Measurements from ENCODE around the gene NUDT3. TPM values are rescaled to one million over a fixed set of nuclear protein-coding genes. Genes with fewer than 3 reads are reported as not detected.

NUDT3 gene
- total and polyA plus RNA-seq, 2 experiments from 2014 or later: 12.1 to 31.1 TPM

DNA sequence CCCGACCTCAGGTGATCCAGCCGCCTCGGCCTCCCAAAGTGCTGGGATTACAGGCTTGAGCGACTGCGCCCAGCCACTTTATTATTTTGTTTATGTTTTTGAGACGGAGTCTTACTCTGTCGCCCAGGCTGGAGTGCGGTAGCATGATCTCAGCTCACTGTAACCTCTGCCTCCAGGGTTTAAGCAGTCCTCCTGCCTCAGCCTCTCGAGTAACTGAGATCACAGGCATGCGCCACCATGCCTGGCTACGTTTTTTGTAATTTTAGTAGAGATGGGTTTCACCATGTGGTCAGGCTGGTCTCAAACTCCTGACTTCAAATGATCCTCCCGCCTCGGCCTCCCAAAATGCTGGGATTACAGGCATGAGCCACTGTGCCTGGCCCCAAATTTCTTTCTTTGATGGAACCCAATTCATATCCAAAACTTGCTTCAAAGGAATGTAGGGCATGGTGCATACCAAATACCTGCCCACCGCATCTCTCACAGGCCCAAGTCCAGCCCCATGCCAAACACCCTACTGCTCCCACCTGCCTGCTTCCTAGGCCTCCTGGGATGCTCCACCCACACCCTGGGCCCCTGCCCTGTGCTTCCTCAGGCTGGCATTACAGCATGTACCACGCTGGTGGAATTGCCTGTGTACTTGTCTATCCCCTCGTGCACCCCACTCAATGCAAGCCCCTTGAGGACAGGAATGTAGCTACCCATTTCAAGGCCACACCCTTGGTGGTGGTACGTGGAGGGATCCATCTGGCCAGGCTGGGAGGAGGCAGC lies 160.7 kb downstream of the NUDT3 start:
- H3K36me3 Mint-ChIP-seq (ENCODE audit: low read depth): no peaks in the 10 kb centered on the region; the same call in 2 of the 3 replicates
- ATAC-seq (no peak), DNase-seq (ENCODE audit: low spot score) (no peak)
- TF ChIP-seq ZNF331 (CRISPR knock-in tag; IDR thresholded peaks at IDR 0.05; ENCODE audit: low read depth) (no peak), POLR2AphosphoS5 (IDR thresholded peaks at IDR 0.05; ENCODE audit: low read depth) (no peak), CREB1 (CRISPR knock-in tag; IDR thresholded peaks at IDR 0.05; ENCODE audit: low read depth) (no peak), EZH2phosphoT487 (IDR thresholded peaks at IDR 0.05; ENCODE audit: unreplicated experiment) (no peak), JUNB (IDR thresholded peaks at IDR 0.05; ENCODE audit: unreplicated experiment) (no peak), EZH2 (IDR thresholded peaks at IDR 0.05; ENCODE audit: low read depth, unreplicated experiment) (no peak), STAT1 (IDR thresholded peaks at IDR 0.05; ENCODE audit: unreplicated experiment) (no peak), NANOG (IDR thresholded peaks at IDR 0.05; ENCODE audit: borderline replicate concordance) (no peak), ZNF114 (CRISPR knock-in tag; IDR thresholded peaks at IDR 0.05) (no peak)
- TF ChIP-seq, protein P1, sequence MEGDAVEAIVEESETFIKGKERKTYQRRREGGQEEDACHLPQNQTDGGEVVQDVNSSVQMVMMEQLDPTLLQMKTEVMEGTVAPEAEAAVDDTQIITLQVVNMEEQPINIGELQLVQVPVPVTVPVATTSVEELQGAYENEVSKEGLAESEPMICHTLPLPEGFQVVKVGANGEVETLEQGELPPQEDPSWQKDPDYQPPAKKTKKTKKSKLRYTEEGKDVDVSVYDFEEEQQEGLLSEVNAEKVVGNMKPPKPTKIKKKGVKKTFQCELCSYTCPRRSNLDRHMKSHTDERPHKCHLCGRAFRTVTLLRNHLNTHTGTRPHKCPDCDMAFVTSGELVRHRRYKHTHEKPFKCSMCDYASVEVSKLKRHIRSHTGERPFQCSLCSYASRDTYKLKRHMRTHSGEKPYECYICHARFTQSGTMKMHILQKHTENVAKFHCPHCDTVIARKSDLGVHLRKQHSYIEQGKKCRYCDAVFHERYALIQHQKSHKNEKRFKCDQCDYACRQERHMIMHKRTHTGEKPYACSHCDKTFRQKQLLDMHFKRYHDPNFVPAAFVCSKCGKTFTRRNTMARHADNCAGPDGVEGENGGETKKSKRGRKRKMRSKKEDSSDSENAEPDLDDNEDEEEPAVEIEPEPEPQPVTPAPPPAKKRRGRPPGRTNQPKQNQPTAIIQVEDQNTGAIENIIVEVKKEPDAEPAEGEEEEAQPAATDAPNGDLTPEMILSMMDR (conservative IDR thresholded peaks at IDR 0.05; ENCODE audit: low read depth in 2 of 2): no peak
- TF ChIP-seq, protein P2, sequence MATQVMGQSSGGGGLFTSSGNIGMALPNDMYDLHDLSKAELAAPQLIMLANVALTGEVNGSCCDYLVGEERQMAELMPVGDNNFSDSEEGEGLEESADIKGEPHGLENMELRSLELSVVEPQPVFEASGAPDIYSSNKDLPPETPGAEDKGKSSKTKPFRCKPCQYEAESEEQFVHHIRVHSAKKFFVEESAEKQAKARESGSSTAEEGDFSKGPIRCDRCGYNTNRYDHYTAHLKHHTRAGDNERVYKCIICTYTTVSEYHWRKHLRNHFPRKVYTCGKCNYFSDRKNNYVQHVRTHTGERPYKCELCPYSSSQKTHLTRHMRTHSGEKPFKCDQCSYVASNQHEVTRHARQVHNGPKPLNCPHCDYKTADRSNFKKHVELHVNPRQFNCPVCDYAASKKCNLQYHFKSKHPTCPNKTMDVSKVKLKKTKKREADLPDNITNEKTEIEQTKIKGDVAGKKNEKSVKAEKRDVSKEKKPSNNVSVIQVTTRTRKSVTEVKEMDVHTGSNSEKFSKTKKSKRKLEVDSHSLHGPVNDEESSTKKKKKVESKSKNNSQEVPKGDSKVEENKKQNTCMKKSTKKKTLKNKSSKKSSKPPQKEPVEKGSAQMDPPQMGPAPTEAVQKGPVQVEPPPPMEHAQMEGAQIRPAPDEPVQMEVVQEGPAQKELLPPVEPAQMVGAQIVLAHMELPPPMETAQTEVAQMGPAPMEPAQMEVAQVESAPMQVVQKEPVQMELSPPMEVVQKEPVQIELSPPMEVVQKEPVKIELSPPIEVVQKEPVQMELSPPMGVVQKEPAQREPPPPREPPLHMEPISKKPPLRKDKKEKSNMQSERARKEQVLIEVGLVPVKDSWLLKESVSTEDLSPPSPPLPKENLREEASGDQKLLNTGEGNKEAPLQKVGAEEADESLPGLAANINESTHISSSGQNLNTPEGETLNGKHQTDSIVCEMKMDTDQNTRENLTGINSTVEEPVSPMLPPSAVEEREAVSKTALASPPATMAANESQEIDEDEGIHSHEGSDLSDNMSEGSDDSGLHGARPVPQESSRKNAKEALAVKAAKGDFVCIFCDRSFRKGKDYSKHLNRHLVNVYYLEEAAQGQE (IDR thresholded peaks at IDR 0.05; ENCODE audit: unreplicated experiment): no peak
- TF ChIP-seq, protein P3, sequence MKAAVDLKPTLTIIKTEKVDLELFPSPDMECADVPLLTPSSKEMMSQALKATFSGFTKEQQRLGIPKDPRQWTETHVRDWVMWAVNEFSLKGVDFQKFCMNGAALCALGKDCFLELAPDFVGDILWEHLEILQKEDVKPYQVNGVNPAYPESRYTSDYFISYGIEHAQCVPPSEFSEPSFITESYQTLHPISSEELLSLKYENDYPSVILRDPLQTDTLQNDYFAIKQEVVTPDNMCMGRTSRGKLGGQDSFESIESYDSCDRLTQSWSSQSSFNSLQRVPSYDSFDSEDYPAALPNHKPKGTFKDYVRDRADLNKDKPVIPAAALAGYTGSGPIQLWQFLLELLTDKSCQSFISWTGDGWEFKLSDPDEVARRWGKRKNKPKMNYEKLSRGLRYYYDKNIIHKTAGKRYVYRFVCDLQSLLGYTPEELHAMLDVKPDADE (IDR thresholded peaks at IDR 0.05): no peak
- TF ChIP-seq, protein P4, sequence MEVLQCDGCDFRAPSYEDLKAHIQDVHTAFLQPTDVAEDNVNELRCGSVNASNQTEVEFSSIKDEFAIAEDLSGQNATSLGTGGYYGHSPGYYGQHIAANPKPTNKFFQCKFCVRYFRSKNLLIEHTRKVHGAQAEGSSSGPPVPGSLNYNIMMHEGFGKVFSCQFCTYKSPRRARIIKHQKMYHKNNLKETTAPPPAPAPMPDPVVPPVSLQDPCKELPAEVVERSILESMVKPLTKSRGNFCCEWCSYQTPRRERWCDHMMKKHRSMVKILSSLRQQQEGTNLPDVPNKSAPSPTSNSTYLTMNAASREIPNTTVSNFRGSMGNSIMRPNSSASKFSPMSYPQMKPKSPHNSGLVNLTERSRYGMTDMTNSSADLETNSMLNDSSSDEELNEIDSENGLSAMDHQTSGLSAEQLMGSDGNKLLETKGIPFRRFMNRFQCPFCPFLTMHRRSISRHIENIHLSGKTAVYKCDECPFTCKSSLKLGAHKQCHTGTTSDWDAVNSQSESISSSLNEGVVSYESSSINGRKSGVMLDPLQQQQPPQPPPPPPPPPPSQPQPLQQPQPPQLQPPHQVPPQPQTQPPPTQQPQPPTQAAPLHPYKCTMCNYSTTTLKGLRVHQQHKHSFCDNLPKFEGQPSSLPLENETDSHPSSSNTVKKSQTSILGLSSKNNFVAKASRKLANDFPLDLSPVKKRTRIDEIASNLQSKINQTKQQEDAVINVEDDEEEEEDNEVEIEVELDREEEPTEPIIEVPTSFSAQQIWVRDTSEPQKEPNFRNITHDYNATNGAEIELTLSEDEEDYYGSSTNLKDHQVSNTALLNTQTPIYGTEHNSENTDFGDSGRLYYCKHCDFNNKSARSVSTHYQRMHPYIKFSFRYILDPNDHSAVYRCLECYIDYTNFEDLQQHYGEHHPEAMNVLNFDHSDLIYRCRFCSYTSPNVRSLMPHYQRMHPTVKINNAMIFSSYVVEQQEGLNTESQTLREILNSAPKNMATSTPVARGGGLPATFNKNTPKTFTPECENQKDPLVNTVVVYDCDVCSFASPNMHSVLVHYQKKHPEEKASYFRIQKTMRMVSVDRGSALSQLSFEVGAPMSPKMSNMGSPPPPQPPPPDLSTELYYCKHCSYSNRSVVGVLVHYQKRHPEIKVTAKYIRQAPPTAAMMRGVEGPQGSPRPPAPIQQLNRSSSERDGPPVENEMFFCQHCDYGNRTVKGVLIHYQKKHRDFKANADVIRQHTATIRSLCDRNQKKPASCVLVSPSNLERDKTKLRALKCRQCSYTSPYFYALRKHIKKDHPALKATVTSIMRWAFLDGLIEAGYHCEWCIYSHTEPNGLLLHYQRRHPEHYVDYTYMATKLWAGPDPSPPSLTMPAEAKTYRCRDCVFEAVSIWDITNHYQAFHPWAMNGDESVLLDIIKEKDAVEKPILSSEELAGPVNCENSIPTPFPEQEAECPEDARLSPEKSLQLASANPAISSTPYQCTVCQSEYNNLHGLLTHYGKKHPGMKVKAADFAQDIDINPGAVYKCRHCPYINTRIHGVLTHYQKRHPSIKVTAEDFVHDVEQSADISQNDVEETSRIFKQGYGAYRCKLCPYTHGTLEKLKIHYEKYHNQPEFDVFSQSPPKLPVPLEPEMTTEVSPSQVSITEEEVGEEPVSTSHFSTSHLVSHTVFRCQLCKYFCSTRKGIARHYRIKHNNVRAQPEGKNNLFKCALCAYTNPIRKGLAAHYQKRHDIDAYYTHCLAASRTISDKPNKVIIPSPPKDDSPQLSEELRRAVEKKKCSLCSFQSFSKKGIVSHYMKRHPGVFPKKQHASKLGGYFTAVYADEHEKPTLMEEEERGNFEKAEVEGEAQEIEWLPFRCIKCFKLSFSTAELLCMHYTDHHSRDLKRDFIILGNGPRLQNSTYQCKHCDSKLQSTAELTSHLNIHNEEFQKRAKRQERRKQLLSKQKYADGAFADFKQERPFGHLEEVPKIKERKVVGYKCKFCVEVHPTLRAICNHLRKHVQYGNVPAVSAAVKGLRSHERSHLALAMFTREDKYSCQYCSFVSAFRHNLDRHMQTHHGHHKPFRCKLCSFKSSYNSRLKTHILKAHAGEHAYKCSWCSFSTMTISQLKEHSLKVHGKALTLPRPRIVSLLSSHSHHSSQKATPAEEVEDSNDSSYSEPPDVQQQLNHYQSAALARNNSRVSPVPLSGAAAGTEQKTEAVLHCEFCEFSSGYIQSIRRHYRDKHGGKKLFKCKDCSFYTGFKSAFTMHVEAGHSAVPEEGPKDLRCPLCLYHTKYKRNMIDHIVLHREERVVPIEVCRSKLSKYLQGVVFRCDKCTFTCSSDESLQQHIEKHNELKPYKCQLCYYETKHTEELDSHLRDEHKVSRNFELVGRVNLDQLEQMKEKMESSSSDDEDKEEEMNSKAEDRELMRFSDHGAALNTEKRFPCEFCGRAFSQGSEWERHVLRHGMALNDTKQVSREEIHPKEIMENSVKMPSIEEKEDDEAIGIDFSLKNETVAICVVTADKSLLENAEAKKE (CRISPR knock-in tag; IDR thresholded peaks at IDR 0.05): no peak
- Histone ChIP-seq H3K36me3 (ENCODE audit: insufficient read depth) (no peaks in the 10 kb centered on the region), H4K20me1 (replicated peaks; ENCODE audit: insufficient read depth) (no peaks in the 10 kb centered on the region), H3K4me3 (no peak overlapping the region), H3F3A (replicated peaks; ENCODE audit: low read depth) (peaks cover 31% of the 10 kb centered on the region), H3K79me2 (replicated peaks; ENCODE audit: insufficient read depth) (peaks cover 7% of the 10 kb centered on the region; the same call in 1 of the 2 replicates), H3K4me2 (no peak overlapping the region), H2AFZ (no peak overlapping the region), H3K9me2 (ENCODE audit: insufficient read depth) (no peaks in the 10 kb centered on the region), H3K27ac (ENCODE audit: low read depth) (no peak overlapping the region), H3K4me1 (ENCODE audit: insufficient read depth) (peaks cover 37% of the 10 kb centered on the region), H3K27me3 (ENCODE audit: insufficient read depth) (no peaks in the 10 kb centered on the region)
- H3K27me3 Mint-ChIP-seq (ENCODE audit: insufficient read depth, low read depth, poor library complexity): peaks cover 29% of the 10 kb centered on the region
- peaks cover 37% of the 10 kb centered on the region for H3K4me1 Mint-ChIP-seq
- no peaks in the 10 kb centered on the region; the same call in 1 of the 3 replicates for H3K9me3 Mint-ChIP-seq
- H3K27ac Mint-ChIP-seq: no peak overlapping the region
- H3K4me3 Mint-ChIP-seq: no peak overlapping the region
